KG1 (cell line): ENCODE measurements around the gene CCDC28B.
A peak's percentile ranks its signal among the peaks of the same experiment; 100 is the strongest.

ENCODE experiments used
- DNase-seq: peaks from one replicate; lab custom pipeline; 2025; lab: John Stamatoyannopoulos, UW

Gene CCDC28B

DNA sequence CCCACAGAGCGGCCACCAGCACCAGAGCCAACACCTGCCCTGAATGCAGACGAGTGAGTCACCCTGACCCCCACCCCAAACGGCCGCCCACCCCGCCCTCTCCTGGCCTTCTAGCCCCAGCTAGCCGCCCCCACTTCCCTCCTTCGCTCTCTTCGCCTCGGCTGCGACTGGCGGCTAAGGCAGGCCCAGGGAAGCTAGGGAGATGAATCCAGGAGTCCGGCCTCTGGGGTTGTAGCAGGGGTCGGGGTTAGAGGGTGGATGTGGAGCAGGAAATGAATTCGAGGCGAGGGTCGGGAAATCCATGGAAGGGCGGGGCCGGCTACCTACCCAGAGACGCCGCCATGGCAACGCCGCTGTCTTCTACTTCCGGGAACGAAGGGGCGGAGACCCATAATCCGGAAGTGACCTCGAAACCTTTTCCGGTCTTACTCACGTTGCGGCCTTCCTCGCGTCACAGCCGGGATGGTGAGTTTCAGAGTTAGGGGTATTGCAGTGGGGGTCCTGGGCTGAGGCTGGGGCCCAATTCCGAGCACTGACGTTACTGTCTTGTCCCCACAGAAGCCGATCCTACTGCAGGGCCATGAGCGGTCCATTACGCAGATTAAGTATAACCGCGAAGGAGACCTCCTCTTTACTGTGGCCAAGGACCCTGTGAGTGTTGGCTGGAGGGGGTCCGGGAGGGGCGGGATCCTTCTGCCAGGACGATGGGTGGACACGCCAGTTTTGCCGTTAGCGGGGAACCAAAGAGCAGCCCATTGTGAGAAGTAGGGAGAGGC lies 21.8 kb downstream of the CCDC28B start, which contains the start of the genes EIF3I and TMEM234:
TSS of gene EIF3I (plus strand) at position 428 of the 776 bp plus-strand sequence. CDS start at position 463, 35 bp downstream.
TSS of gene TMEM234 (minus strand) at position 374 of the 776 bp plus-strand sequence. CDS start at position 343, 31 bp downstream.
- DNase-seq, result peak; percentile 65

DNA sequence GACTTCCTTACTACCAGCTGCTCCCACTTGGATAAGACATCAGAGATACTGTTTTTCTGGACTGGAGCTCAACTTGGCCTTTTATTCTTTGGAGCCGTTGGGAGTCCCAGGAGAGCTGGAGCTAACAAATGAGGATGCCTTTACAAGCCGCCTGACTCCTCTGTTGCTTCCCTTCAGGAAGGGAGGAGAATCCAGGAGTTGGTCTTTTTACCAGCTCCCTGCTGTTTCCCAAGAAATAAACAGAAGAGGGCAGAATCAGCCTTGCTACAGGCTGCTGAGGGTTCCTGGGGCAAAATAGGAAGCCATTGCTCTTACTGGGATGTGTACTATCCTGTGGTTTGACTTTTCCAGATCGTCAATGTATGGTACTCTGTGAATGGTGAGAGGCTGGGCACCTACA lies 23.3 kb downstream of the CCDC28B start:
- DNase-seq, result no peak

DNA sequence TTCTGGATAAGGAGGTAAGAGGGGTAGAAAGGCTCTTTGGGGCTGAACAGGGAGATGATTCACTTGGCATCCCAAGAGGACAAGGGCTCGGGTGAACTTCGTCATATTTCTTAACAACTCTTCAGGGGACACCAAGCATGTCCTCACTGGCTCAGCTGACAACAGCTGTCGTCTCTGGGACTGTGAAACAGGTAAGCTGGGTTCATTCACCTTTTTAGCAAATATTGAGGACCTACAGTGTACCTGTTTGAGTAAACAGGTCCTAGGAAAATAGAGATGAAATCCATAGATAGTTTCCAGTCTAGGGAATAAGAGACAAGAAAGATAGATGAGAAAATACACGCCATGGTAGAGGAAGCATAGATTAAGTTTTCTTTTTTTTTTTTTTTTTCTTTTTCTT lies 23.9 kb downstream of the CCDC28B start:
- DNase-seq, result no peak

DNA sequence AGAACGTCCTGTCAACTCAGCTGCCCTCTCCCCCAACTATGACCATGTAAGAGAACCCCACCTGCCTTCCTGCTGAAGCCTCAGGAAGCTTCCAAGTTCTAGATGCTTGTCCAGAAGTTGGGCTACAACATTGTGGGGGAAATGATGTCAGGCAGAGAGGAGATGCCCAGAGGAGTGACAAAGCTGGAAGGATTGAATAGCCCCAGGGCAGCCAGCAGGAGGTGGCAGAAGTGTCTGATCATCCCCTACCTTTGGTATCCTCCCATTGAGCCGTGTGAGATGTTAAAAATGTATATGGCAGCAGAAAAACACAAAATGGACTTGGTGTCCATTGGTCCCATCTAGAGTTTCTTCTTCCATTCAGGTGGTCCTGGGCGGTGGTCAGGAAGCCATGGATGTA lies 28.4 kb downstream of the CCDC28B start:
- no peak for DNase-seq

DNA sequence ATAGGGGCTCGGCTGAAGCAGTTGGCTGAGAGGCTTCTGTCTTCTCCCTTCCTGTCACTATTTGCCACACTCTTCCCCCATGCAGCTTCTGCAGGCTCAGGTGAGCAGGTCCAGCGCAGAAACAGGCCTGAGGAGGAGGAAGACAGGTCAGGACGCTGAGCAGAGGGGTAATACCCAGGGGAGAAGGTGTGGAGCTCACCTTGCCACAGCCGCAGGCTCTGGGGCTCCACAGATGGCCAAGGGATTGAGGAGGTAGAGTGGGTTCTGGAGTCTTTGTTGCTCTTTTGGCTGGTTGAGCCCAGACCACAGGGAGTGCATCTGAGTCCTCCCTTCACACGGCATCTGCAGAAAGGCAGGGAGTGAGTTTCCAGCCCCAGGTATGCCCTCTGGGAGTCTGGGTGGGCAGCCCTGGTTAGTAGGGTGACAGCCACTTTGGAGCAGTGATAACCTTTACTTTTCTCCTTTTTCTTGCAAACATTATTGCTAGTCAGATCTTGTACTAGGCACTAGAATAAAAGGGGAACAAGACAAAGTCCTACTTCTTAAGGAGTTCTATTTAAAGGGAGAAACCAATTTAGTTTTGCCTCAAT lies 31.5 kb downstream of the CCDC28B start:
- no peak for DNase-seq

DNA sequence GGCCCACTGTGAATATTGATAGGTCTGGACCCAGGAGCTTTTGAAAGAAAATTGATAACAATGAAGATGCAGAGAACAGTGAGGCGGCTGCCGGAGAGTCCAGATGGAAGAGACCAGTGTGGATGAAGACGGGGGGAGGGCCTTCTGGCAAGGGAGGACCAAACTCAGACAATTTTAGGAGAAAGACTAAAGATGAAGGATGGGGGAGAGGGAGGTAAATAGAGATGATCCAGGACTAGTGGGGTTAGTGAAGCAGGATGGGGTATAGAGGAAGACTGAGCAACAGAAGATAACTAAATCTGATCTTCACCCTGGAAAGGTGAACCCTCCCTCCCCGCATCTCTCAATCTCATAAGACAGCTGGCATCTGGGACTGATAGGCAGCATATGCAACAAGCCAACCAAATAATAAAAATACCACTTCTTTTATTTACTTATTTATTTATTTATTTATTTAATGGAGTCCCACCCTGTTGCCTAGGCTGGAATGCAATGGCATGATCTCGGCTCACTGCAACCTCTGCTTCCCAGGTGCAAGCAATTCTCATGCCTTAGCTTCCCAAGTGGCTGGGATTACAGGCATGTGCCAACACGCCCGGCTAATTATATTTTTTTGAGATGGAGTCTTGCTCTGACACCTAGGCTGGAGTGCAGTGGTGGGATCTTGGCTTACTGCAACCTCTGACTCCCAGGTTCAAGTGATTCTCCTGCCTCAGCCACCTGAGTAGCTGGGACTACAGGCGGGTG lies 32.3 kb downstream of the CCDC28B start:
- no peak for DNase-seq

DNA sequence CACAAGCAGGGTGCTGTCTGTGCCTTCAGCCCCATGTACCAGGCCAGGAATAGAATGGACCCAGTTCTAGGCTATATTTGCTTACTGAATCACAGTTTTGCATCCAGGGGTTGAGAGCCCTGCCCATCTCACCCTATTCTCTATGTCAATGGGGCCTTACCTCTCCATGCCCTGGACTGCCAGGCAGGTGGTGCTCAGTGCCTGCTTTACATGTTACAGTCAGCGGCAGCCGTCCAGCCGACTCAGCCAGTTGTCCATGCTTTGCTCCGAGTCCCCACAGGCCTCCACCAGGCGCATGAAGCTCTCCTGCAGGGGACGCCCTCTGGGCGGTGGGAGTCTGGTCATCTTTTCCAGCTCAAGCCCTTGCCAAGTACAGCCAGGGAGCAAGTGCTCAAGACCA lies 34.4 kb downstream of the CCDC28B start:
- no peak for DNase-seq

DNA sequence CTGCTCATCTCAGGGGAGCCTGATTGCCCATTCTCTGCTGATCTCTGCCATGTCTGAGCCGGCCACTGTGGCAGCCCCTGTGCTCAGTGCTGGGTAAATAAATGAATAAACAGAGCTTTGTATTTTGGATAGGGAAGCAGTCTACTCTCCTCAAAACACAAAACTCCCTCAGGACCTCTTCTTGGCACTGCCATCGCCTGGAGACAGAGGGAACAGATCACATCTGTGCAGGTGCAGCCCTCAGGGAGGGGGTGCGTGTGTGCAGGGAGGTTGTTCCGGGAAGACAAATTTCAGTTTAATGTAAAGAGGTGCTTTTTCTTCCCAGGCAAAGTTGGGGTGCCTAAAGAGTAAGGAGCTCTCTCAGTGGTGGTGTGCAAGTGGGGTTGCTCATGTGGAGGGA lies 38.9 kb downstream of the CCDC28B start:
- DNase-seq, result no peak

DNA sequence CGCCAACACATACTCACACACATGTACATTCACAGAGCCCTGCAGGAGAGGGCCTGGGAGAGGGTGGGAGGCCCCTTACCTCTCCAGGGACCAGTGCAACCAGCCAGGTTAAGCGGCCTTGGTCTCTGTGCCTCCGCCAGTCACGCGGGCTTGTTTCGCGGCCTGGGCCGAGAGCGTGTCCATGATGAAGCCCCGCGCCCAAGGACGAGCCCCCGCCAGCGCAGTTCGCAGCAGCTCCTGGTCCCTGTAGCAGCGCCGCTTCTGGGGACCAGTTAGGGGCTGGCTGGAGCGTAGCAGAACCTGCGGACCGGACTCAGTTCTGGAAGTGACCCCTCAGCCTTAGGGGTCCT lies 39.4 kb downstream of the CCDC28B start:
- no peak for DNase-seq

DNA sequence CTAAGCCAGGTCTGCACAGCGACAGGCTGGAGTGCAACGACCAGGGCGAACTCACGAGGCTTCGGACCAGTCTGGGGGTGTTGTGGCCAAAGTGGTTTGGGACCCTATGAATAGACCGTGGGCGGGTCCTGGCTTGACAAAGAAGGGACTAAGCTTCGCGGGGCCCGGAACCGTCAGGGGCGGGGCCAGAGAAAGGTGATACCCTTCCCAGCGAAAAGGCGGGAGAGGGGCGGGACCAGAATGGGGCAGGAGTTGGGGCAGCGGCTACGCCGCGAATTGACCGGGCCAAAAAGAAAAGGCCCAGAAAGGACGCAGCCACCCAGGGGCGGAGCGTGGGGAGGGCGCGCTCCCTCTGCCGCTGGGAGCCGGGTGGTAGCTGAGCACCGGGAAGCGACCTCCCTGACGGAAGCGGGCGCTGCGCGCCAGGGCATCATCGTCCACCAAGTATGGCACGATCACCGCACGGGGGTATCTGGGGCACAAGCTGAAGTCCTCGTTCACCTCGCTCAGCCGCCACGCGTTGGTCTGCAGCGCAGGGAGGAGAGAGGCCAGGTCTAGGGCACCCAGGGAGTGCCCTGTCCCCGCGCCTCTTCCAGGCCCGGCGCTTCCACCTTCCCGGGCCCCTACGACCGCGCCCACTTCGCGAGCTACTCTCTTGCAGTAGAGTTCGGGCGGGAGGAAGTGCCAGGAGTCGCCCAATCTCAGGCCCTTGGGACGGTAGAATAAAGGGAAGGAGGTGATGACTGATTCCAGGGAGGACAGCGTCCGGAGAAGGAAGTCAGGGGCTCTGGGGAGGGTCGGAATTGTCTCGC lies 40.0 kb downstream of the CCDC28B start:
- DNase-seq, result no peak

DNA sequence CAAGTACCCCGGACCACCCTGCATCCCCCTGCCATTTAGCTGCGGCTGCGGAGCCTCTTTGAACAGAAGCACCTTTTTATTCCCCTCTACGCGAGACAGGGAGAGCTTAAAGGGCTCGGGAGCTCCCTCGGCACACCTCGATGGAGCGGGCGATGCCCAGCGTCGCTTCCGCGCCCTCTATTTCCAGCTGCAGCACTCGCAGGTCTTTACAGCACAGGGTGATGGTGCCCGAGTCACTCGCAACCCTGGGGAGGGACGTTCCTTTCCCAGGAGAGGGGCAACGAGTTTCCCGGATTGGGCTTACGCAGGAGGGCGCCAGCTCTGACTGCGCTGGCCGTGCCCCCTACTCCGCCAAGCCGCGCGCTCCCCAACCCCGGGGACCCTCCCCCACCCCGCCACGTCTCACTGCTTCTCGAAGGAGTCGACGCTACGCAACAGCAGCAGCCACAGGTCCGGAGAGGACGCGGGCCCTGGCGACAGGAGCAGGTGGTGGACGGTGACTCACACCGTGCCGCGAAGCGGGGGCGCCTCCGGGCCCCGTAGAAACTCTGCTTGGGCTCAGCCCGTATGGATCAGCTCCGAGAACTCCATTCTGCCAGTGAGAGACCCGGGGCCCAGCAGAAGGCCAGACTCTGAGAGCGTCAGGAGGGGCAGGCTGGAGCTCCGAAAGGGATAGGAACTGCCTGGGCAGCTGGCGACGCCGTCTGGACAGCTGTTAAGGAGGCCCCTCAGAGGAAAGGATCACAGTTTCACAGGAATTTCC lies 40.8 kb downstream of the CCDC28B start:
- DNase-seq, result no peak

DNA sequence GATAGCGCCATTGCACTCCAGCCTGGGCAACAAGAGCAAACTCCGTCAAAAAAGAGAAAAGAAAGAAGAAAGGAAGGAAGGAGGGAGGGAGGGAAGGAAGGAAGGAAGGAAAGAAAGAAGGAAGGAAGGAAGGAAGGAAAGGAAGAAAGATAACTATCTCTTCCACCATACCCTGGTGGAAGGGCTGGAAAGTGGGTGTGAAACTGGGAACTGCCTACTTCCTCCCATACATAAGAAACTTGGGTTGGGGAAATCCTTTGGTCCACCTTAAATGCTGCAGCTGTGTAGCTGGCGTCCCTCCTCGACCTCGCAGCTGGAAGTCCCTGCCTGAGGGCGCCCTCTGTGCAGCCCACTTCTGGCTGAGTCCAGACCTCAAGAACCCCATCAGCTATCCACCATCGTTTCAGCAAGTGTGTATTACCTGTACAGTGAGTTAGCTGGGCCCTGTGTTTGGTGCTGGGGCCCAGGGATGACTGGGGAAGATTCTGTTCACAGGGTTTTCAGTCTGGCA lies 42.0 kb downstream of the CCDC28B start:
- no peak for DNase-seq

DNA sequence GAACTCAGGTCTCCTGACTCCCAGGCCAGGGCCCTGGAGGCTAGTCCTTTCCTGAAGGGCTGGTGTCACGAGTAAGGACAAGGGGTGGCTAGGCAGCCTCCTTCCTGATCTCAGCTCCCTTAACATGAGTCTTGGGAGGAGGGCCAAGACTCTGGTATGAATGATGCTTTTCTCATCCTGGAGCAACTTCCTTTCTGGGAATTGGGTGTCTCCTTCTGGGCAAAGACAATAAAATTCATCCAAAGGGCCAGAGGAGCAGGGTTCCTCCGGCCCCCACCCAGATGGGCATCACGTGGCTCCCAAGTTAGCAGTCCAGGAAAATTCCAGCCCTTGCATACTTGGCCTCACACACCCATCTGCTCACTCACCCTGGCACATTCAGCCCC lies 46.5 kb downstream of the CCDC28B start, which contains the start of gene FAM167B:
TSS of gene FAM167B (plus strand) at position 335 of the 386 bp plus-strand sequence. CDS start 200 bp downstream, outside the sequence.
- DNase-seq, result no peak

DNA sequence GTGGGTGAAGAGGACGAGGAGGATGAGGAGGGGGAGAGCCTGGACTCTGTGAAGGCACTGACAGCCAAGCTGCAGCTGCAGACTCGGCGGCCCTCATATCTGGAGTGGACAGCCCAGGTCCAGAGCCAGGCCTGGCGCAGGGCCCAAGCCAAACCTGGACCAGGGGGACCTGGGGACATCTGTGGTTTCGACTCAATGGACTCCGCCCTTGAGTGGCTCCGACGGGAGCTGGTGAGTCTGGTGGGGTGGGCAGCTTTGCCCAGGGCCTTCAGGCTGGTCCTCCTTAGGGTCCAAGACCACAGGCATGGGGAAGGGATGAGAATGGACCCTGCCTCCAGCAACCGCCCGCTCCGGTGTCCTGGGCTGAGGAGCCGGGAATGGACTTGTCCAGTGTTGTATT lies 47.1 kb downstream of the CCDC28B start:
- no peak for DNase-seq

DNA sequence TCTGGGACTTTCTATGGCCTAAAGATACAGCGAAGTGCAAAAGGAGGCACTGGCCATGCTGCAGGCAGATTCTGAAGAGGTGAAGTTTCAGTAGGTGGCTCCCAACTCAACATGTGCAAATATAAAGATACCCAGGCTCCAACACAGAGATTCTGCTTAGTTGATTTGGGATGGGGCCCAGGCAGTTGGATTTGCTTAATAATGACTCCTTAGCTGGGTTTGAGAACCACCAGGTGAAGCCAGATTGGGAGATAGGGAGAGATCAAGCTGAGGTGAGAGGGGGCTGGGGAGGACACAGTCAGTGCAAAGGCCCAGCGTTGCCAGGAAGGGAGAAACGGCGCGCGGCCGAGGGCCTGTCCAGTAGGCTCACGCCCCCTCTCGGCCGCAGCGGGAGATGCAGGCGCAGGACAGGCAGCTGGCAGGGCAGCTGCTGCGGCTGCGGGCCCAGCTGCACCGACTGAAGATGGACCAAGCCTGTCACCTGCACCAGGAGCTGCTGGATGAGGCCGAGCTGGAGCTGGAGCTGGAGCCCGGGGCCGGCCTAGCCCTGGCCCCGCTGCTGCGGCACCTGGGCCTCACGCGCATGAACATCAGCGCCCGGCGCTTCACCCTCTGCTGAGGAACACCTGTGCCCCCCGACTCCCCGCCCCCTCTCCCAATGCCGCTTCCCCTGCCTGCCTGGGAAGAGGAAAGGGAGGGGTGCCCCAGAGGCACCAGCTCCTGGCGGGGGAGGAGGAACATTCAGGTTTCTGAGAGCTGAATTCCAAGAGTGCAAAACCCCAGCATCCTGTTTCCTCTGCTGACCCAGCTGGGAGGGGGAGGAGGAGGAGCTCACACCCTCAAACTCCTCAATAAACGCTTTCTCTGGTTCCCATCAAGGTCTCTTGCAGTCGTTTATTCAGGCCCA lies 47.8 kb downstream of the CCDC28B start:
- DNase-seq, result no peak

DNA sequence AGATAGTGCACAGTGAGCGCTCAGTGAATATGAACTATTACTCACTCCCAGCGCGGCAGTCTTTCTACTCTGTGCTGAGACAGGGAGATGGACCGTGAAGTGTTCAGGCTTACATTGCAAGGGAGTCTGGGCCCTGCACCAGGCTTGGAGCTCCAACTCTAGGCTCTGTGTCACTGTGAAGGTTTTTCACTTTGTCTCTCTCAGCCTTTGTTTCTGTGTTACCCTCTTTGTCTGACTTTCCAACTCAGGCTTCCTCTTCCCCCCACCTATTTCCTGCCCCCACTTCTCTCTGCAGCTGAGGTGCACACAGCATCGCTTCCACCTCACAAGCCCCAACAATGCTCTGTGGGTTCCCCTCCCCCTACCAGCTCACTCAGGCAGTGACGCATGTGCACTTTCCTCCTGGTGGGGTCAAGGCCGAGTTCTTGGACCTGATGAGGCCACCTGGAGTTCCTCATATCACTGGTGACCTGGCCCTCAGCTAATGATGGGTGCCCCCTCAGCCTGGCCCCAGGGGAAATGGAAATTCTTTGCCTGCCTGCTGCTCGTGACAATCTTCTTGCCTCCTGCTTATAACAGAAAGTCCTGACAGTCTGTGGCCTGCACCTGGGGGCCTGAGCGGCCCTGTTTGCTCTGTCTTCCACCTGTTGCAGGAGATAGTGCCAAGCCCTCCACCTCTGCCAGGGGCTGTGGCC lies 49.6 kb downstream of the CCDC28B start:
- peak; percentile 68 for DNase-seq

DNA sequence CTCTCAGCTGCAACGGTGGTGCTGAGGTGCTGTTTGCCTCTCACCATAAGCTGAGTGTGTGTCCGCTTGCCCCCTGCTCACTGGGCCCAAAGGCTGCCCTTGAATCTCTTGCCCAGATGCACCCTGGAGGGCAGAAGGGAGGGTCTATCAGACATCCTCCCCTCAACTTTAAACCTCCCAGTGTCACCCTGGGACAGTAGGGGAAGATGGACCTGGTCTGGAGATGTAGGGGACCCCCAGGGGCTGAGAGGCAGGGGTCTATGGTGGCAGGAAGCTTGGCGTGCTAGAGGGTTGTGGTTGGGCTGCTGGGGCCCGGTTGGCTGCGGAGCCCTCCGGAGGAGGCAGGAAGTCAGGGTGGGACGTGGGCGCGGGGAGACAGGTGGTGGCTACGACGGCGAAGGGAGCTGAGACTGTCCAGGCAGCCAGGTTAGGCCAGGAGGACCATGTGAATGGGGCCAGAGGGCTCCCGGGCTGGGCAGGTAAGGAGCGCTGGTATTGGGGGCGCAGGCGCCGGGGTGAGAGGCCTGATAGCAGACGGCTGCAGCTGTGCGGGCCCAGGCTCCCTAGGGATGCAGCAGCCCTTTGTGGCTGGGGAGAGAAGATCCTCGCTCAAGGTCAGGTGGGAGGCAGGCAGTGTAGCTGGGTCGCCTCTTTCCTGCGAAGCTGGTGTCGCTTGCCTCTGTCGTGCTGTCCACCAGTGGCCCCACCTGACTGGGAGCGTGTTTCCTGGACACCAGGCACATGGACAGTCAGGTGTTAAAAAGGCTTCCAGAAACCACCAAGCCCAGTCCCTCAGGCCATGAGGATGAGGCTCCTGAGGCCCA lies 50.7 kb downstream of the CCDC28B start, which contains the start of gene LCK:
TSS of gene LCK (plus strand) at position 373 of the 824 bp plus-strand sequence. CDS start 23,065 bp downstream, outside the sequence.
- no peak for DNase-seq
